Suprapubic skin (tissue), 4 donors: Measurements from ENCODE around the gene FCRL1. TPM values are rescaled to one million over a fixed set of nuclear protein-coding genes. Genes with fewer than 3 reads are reported as not detected.

ENCODE experiments used
- DNase-seq, 2 donors: peaks; one replicate each; pipeline ENCODE4 v3.0.0-alpha.2; 2019; ENCODE audit warnings: low spot score in 2 of 2
- H3K27ac ChIP-seq: fragments of 200-600 bp; sonication (generic); one replicate; pipeline ENCODE4 v1.5.1; 2019
- H3K27me3 ChIP-seq: fragments of 200-600 bp; sonication (generic); one replicate; pipeline ENCODE4 v1.5.1; 2019
- H3K36me3 ChIP-seq: fragments of 200-600 bp; sonication (generic); one replicate; pipeline ENCODE4 v1.5.1; 2019
- H3K4me1 ChIP-seq: fragments of 200-600 bp; sonication (generic); one replicate; pipeline ENCODE4 v1.5.1; 2019
- H3K4me3 ChIP-seq: fragments of 200-600 bp; sonication (generic); one replicate; pipeline ENCODE4 v1.5.1; 2019; ENCODE audit warnings: mild to moderate bottlenecking
- H3K9me3 ChIP-seq: fragments of 200-600 bp; sonication (generic); one replicate; pipeline ENCODE4 v1.5.1; 2019
- EP300 ChIP-seq: sonication (generic); formaldehyde crosslinking; IDR thresholded peaks from one replicate; pipeline ENCODE4 v1.6.1; 2017; ENCODE audit warnings: antibody characterized with exemption
- POLR2A ChIP-seq, 2 donors: fragments of 450-650 bp; IDR thresholded peaks; one replicate each; pipeline ENCODE4 v1.6.1; 2017; ENCODE audit warnings: antibody characterized with exemption in 2 of 2, mild to moderate bottlenecking in 2 of 2, moderate library complexity in 2 of 2
- POLR2AphosphoS5 ChIP-seq, 3 donors: sonication (generic); formaldehyde crosslinking; IDR thresholded peaks; one replicate each; pipeline ENCODE4 v1.6.1; 2017; ENCODE audit warnings: antibody characterized with exemption in 3 of 3
- WGBS: methylation state at CpG from one replicate; pipeline ENCODE4 v1.1.5; 2018; 5-methylcytosine and 5-hydroxymethylcytosine counted together
- total RNA-seq, 4 donors: library from RNA; depleted of rRNA; stranded (reverse); fragments of >200 nt; gene quantifications; one replicate each; pipeline ENCODE4 v1.1.0, GENCODE V29; 2016
- TF ChIP-seq, protein P1 (sequence below), 2 donors: fragments of 200-600 bp in 1 of 2; fragments of 450-650 bp in 1 of 2; sonication (generic) in 1 of 2; IDR thresholded peaks; one replicate each; pipeline ENCODE4 v1.5.1; 2016 to 2019; ENCODE audit warnings: antibody characterized with exemption in 2 of 2, mild to moderate bottlenecking in 1 of 2, moderate library complexity in 1 of 2

The FCRL1 gene, protein sequence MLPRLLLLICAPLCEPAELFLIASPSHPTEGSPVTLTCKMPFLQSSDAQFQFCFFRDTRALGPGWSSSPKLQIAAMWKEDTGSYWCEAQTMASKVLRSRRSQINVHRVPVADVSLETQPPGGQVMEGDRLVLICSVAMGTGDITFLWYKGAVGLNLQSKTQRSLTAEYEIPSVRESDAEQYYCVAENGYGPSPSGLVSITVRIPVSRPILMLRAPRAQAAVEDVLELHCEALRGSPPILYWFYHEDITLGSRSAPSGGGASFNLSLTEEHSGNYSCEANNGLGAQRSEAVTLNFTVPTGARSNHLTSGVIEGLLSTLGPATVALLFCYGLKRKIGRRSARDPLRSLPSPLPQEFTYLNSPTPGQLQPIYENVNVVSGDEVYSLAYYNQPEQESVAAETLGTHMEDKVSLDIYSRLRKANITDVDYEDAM
- not detected for total RNA-seq

DNA sequence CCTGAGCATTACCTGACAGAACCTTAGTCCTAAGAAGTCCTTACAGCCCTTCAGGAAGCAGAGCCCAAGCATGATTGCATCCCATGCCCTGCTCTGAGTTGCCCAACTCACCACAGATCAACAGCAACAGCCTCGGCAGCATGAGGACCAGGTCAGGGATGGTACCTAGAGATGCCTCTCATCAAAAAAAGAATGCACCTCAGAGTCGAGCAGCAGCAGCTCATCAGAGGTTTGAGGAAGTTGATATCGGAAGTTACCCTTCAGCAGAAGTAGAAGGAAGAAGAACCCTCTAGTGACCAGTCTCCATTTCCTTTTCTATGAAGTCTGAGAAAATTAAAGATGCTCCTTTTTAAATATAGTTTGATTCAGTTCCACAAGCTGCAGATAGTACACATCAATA, at the start of gene FCRL1:
Gene FCRL1, minus strand, starts transcription at position 225 of the 400 bp plus-strand sequence. Its CDS starts 83 bp downstream, at position 142.
- 65% methylated on average over 3 of the region's 3 CpGs for WGBS
- H3K27ac ChIP-seq = no peak within 1 kb of the TSS

DNA sequence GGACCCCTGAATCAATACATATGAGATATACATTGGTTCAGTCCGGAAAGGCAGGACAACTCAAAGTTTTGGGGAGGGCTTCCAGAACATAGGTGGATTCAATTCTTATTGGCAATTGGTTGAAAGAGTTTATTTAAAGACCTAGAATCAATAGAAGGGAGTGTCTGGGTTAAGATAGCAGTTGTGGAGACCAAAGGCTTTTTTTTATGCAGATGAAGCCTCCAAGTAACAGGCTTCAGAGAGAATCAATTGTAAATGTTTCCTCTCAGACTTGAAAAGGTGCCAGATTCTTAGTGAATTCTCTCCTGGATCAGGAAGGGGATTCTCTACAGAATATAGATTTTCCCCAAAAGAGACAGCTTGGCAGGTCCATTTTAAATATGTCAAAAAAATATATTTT, 48.7 kb upstream of the FCRL1 start:
- Histone ChIP-seq H3K4me3 (no peak overlapping the region), H3K27ac (no peak overlapping the region), H3K4me1 (no peaks in the 10 kb centered on the region), H3K36me3 (no peaks in the 10 kb centered on the region), H3K27me3 (no peaks in the 10 kb centered on the region), H3K9me3 (no peaks in the 10 kb centered on the region)
- WGBS = 89% methylated on average over 1 of the region's 1 CpG
- no peak for DNase-seq
- TF ChIP-seq EP300 (no peak), POLR2AphosphoS5 (IDR thresholded peaks at IDR 0.05) (no peak), POLR2A (IDR thresholded peaks at IDR 0.05) (no peak)
- TF ChIP-seq, protein P1, sequence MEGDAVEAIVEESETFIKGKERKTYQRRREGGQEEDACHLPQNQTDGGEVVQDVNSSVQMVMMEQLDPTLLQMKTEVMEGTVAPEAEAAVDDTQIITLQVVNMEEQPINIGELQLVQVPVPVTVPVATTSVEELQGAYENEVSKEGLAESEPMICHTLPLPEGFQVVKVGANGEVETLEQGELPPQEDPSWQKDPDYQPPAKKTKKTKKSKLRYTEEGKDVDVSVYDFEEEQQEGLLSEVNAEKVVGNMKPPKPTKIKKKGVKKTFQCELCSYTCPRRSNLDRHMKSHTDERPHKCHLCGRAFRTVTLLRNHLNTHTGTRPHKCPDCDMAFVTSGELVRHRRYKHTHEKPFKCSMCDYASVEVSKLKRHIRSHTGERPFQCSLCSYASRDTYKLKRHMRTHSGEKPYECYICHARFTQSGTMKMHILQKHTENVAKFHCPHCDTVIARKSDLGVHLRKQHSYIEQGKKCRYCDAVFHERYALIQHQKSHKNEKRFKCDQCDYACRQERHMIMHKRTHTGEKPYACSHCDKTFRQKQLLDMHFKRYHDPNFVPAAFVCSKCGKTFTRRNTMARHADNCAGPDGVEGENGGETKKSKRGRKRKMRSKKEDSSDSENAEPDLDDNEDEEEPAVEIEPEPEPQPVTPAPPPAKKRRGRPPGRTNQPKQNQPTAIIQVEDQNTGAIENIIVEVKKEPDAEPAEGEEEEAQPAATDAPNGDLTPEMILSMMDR (IDR thresholded peaks at IDR 0.05) = no peak

More for the DNA sequence above, at the start of gene FCRL1:
- no peak for DNase-seq
- Histone ChIP-seq H3K4me3 (no peak within 1 kb of the TSS), H3K4me1 (no peaks in the 10 kb centered on the region), H3K9me3 (no peaks in the 10 kb centered on the region), H3K27me3 (no peaks in the 10 kb centered on the region), H3K36me3 (no peaks in the 10 kb centered on the region)
- TF ChIP-seq POLR2A (IDR thresholded peaks at IDR 0.05) = no peak
- no peak for TF ChIP-seq EP300
- no peak for TF ChIP-seq POLR2AphosphoS5 (IDR thresholded peaks at IDR 0.05)
- TF ChIP-seq, protein P1 (IDR thresholded peaks at IDR 0.05) = no peak

DNA sequence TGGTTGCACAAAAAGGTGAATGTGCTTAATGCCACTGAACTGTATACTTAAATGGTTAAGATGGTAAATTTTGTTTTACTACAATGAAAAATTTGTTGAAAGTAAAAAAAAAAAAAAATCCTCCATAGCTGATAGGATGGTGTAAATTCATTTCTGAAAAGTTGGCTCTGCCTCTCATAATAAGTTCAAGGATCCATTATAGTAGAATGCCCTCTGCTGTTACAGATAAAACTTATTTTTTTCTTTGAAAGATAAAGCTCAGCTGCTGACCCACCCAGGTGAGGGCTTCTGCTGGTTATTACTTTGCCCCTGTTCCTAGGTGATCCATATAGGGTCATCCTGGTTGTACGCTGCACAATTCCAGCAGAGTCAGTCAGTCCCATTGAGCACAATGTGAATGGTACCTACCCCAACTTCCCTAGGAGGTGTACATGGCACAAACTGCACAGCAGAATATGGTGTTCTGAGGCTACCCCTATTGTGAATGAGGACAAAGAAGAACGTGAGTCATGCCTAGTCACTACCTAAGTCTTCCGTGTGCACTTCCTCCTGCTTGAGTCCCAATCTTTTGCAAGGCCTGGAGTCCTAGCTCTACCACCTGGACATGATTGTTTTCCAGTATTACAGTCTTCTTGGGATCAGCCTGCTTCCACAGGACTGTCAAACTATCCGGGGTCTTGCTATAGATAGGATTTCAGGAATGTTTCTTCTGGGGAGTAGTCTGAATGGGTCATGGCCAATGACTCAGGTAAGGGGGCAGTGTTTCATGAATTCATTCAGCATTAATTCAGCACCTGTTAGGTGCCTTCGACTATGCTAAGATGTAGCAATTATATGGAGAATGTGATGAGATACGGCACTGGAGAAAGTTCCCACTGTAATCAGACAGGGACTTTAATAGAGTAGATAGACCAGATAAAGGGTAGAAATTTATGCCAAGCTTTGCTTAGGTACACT, 42.5 kb upstream of the FCRL1 start:
- Histone ChIP-seq H3K4me3 (no peak overlapping the region), H3K4me1 (no peaks in the 10 kb centered on the region), H3K36me3 (no peaks in the 10 kb centered on the region), H3K27me3 (no peaks in the 10 kb centered on the region), H3K9me3 (no peaks in the 10 kb centered on the region), H3K27ac (no peak overlapping the region)
- DNase-seq = no peak
- WGBS = 85% methylated on average over 6 of the region's 6 CpGs
- TF ChIP-seq, protein P1 (IDR thresholded peaks at IDR 0.05) = no peak
- TF ChIP-seq EP300 = no peak
- no peak for TF ChIP-seq POLR2AphosphoS5 (IDR thresholded peaks at IDR 0.05)
- no peak for TF ChIP-seq POLR2A (IDR thresholded peaks at IDR 0.05)

DNA sequence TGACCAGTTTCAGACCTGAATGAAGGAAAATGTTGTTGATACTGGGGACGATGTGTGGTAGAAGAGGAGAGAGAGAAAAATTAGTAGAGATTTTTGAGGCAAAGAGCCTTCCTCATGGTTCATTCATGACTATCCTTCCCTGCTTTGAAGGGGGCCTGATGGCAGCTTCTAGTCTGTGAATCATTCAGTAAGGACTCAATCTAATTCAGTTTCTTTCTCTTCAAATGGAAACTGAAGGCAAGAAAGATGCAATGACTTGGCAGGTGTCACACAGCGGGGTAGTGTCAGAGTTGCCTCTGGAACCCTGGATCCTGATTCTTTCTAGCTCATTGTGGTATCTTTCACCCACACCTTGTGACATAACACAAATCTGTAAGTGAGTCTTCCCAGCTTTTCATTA, 36.6 kb upstream of the FCRL1 start:
- H3K4me1 ChIP-seq = no peaks in the 10 kb centered on the region
- no peaks in the 10 kb centered on the region for H3K27me3 ChIP-seq
- 91% methylated on average over 2 of the region's 2 CpGs for WGBS
- no peak overlapping the region for H3K4me3 ChIP-seq
- DNase-seq = no peak
- H3K9me3 ChIP-seq = no peaks in the 10 kb centered on the region
- H3K27ac ChIP-seq = no peak overlapping the region
- TF ChIP-seq EP300 (no peak), POLR2A (IDR thresholded peaks at IDR 0.05) (no peak), POLR2AphosphoS5 (IDR thresholded peaks at IDR 0.05) (no peak)
- TF ChIP-seq, protein P1 (IDR thresholded peaks at IDR 0.05) = no peak
- H3K36me3 ChIP-seq = no peaks in the 10 kb centered on the region

DNA sequence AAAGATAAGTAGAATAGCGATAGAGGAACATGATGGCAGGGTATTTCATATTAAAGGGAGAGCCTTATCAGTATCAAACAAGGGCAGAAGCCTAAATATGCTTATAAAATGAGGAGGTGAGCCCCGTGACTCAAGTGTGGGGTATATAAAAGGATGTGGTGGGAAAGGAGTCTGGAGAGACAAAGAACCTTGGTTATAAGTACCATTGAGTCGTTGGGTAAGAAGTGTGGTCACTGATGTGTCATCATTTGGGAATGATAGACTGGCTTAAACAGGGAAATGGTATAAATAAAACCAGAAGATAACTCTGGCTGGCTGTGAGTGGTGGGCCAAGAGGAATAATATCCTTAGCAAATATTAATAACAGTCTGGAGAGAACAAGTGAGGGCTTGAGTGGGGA, 32.6 kb upstream of the FCRL1 start:
- Histone ChIP-seq H3K4me1 (no peaks in the 10 kb centered on the region), H3K27me3 (no peaks in the 10 kb centered on the region), H3K27ac (no peak overlapping the region), H3K9me3 (no peaks in the 10 kb centered on the region), H3K4me3 (no peak overlapping the region), H3K36me3 (no peaks in the 10 kb centered on the region)
- no peak for DNase-seq
- 77% methylated on average over 3 of the region's 3 CpGs for WGBS
- no peak for TF ChIP-seq EP300
- no peak for TF ChIP-seq POLR2A (IDR thresholded peaks at IDR 0.05)
- TF ChIP-seq POLR2AphosphoS5 (IDR thresholded peaks at IDR 0.05) = no peak
- TF ChIP-seq, protein P1 (IDR thresholded peaks at IDR 0.05) = no peak
